AG04450 (cell line): Measurements from ENCODE around the gene HEY2. TPM values are rescaled to one million over a fixed set of nuclear protein-coding genes. Genes with fewer than 3 reads are reported as not detected.

Source experiments
- CTCF ChIA-PET: fragments of 300-600, 350-600 bp; formaldehyde crosslinking; extraction: SDS; loops from one replicate; lab custom pipeline; 2022; ENCODE audit warnings: antibody characterized with exemption, inconsistent platforms; lab: Charles Lee
- POLR2A ChIA-PET: fragments of 350-600 bp; formaldehyde crosslinking; extraction: SDS; loops from one replicate; lab custom pipeline; 2021; ENCODE audit warnings: antibody characterized with exemption, inconsistent platforms; lab: Yijun Ruan, JAX
- DNase-seq: peaks from one replicate; pipeline ENCODE4 v3.0.0-alpha.2; 2011; ENCODE audit warnings: low read depth, low spot score
- H3K27ac ChIP-seq: one replicate; pipeline ENCODE4 v1.5.1; 2012; ENCODE audit warnings: low read depth, low read length, control low read depth
- H3K27me3 ChIP-seq: one replicate; pipeline ENCODE4 v1.6.0; 2012; ENCODE audit warnings: low read length; ENCODE audit not compliant: control insufficient read depth, insufficient read depth
- H3K4me3 ChIP-seq: 2 replicates; pipeline ENCODE4 v1.5.1; 2011; ENCODE audit warnings: mild to moderate bottlenecking, low read depth, low read length, control low read depth
- H3K9me3 ChIP-seq: 2 replicates; pipeline ENCODE4 v1.5.1; 2012; ENCODE audit warnings: low read length; ENCODE audit not compliant: control insufficient read depth, insufficient read depth
- polyA plus RNA-seq: library from polyadenylated mRNA; depleted of rRNA; stranded (reverse); fragments of >200 nt; gene quantifications from 2 replicates; pipeline ENCODE4 v1.2.3, GENCODE V29; 2011
- TF ChIP-seq, protein P1 (sequence below): IDR thresholded peaks from 2 replicates; pipeline ENCODE4 v1.5.1; 2011; ENCODE audit warnings: low read depth, low read length, control low read depth, inconsistent platforms

The HEY2 gene
- polyA plus RNA-seq, 1 experiment, result not detected

- CTCF ChIA-PET, result no interaction called here
- Histone ChIP-seq H3K9me3 (no peaks in the 10 kb centered on the region), H3K27ac (no peak overlapping the region), H3K27me3 (no peaks in the 10 kb centered on the region), H3K4me3 (no peak overlapping the region)
- TF ChIP-seq, protein P1, sequence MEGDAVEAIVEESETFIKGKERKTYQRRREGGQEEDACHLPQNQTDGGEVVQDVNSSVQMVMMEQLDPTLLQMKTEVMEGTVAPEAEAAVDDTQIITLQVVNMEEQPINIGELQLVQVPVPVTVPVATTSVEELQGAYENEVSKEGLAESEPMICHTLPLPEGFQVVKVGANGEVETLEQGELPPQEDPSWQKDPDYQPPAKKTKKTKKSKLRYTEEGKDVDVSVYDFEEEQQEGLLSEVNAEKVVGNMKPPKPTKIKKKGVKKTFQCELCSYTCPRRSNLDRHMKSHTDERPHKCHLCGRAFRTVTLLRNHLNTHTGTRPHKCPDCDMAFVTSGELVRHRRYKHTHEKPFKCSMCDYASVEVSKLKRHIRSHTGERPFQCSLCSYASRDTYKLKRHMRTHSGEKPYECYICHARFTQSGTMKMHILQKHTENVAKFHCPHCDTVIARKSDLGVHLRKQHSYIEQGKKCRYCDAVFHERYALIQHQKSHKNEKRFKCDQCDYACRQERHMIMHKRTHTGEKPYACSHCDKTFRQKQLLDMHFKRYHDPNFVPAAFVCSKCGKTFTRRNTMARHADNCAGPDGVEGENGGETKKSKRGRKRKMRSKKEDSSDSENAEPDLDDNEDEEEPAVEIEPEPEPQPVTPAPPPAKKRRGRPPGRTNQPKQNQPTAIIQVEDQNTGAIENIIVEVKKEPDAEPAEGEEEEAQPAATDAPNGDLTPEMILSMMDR, result no peak
- DNase-seq, result no peak
- POLR2A ChIA-PET, result no interaction called here
Observed at GRCh38 chr6:125727216-125727615, 22.2 kb upstream of the HEY2 start.

DNA sequence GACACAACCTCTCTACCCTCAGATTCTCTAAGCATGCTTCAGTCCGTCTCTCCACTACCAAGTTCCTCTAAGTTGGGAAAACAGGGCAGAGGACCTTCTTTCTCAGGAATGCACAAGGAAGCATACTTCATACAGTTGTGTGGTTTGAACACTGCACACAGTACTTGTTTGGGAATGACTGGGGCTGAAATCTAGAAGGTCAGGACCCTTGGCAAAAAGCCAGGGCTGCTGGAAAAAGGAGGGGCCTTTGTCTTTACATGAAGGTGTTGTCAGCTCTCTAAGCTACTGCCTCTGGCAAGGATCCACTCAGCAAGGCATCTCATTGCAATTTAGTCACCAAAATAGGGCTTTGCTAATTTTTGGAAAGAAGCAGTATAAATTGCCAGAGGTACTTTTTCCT is 20.7 kb upstream of the HEY2 start:
- ChIA-PET POLR2A (no interaction called here), CTCF (no interaction called here)
- Histone ChIP-seq H3K9me3 (no peaks in the 10 kb centered on the region), H3K27me3 (no peaks in the 10 kb centered on the region), H3K27ac (no peak overlapping the region), H3K4me3 (no peak overlapping the region)
- TF ChIP-seq, protein P1, result no peak
- DNase-seq, result no peak

GRCh38 chr6:125729983-125730382 is 19.4 kb upstream of the HEY2 start:
- Histone ChIP-seq H3K4me3 (no peak overlapping the region), H3K27ac (no peak overlapping the region), H3K9me3 (no peaks in the 10 kb centered on the region), H3K27me3 (no peaks in the 10 kb centered on the region)
- POLR2A ChIA-PET, result no interaction called here
- TF ChIP-seq, protein P1, result no peak
- no peak for DNase-seq
- CTCF ChIA-PET, result interaction anchor here (1.0 kb wide), 1 partner anchor 416 kb away, joined by 3 read pairs; no protein-coding TSS in a partner anchor

GRCh38 chr6:125732398-125732797 is 17.0 kb upstream of the HEY2 start:
- no peak for DNase-seq
- CTCF ChIA-PET, result no interaction called here
- Histone ChIP-seq H3K4me3 (no peak overlapping the region), H3K9me3 (no peaks in the 10 kb centered on the region), H3K27me3 (no peaks in the 10 kb centered on the region), H3K27ac (no peak overlapping the region)
- TF ChIP-seq, protein P1, result no peak
- POLR2A ChIA-PET, result no interaction called here

- TF ChIP-seq, protein P1, result no peak
- ChIA-PET POLR2A (no interaction called here), CTCF (no interaction called here)
- Histone ChIP-seq H3K9me3 (no peaks in the 10 kb centered on the region), H3K27ac (no peak overlapping the region), H3K4me3 (no peak overlapping the region), H3K27me3 (no peaks in the 10 kb centered on the region)
- DNase-seq, result no peak
Observed at GRCh38 chr6:125733516-125734300, 15.7 kb upstream of the HEY2 start.
